Upper lobe of right lung (tissue), 1 donor: Measurements from ENCODE around the gene CCNB3. TPM values are rescaled to one million over a fixed set of nuclear protein-coding genes. Genes with fewer than 3 reads are reported as not detected.

Experiments used
- ATAC-seq: fragments of 200-7000 bp; cut with Tn5 transposase; one replicate; pipeline ENCODE4 v1.9.1; 2020; ENCODE audit warnings: mild to moderate bottlenecking, moderate library complexity
- DNase-seq: peaks from one replicate; pipeline ENCODE4 v3.0.0-alpha.2; 2020
- H3K27ac ChIP-seq: fragments of 200-600 bp; one replicate; pipeline ENCODE4 v1.8.0; 2022
- H3K27me3 ChIP-seq: fragments of 200-600 bp; one replicate; pipeline ENCODE4 v1.8.0; 2022; ENCODE audit warnings: mild to moderate bottlenecking
- H3K36me3 ChIP-seq: fragments of 200-600 bp; one replicate; pipeline ENCODE4 v1.8.0; 2022
- H3K4me1 ChIP-seq: fragments of 200-600 bp; one replicate; pipeline ENCODE4 v1.8.0; 2022
- H3K4me3 ChIP-seq: fragments of 200-600 bp; one replicate; pipeline ENCODE4 v1.8.0; 2022; ENCODE audit warnings: mild to moderate bottlenecking
- H3K9me3 ChIP-seq: fragments of 200-600 bp; one replicate; pipeline ENCODE4 v1.8.0; 2022
- intact Hi-C: fragments of 100-400 bp; cut with DNase I; formaldehyde crosslinking; loops from one replicate; pipeline ENCODE4 v1.11.0; 2022
- total RNA-seq: library from RNA; stranded (reverse); fragmentation: NEBNext Ultra II Directional; extraction: Animal tissue kit (Norgen Biotek cat#: 25700); gene quantifications from one replicate; pipeline ENCODE4 v1.2.1, GENCODE V29; 2021
- TF ChIP-seq, protein P1 (sequence below): fragments of 200-600 bp; IDR thresholded peaks from one replicate; pipeline ENCODE4 v1.8.0; 2022; ENCODE audit warnings: antibody characterized with exemption
- donor health status: DM: no; HTN: yes; CAD: no; lungs with severe emphysema.

Gene CCNB3
- total RNA-seq, 1 donor from 2014 or later: 0.46 TPM

DNA sequence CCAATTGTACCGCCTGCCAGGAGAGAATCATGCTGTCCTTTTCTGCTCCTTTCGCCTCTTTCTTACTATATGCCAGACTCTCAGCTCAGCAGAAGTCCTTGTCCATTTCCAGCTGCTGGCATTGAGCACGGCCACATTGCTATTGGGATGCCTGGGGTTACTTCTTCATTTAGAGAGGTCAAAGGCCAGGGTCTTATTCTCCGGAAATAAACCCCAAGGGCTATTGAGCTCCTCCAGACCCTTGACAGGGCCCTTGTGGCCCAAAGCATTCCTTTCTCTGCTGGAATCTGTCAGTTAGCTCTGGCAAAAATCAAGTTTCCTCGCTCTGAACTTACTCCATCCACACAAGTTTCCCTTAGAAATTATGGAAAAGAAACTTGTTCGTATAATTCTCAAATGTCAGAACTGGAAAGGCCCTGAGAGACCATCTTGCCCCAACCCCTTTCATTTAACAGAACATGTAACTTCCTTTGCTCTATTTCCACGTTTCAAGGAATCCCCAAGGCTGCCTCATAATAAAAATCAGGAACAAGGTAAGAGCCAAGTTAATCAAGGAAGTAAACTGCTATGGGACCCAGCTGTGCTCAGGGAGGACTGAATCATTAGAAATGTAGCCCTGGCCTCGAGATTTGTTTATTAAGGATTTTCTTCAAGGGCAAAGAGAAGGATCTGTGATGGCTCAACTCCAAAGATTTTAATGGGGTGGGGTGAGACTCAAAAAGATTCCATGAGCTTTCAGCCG, 15.5 kb upstream of the CCNB3 start:
- Histone ChIP-seq H3K9me3 (no peaks in the 10 kb centered on the region), H3K27ac (no peak overlapping the region), H3K4me1 (no peaks in the 10 kb centered on the region), H3K27me3 (no peaks in the 10 kb centered on the region), H3K4me3 (no peak overlapping the region), H3K36me3 (no peaks in the 10 kb centered on the region)
- no peak for DNase-seq
- intact Hi-C loops: no loop called here
- ATAC-seq: no peak
- TF ChIP-seq, protein P1, sequence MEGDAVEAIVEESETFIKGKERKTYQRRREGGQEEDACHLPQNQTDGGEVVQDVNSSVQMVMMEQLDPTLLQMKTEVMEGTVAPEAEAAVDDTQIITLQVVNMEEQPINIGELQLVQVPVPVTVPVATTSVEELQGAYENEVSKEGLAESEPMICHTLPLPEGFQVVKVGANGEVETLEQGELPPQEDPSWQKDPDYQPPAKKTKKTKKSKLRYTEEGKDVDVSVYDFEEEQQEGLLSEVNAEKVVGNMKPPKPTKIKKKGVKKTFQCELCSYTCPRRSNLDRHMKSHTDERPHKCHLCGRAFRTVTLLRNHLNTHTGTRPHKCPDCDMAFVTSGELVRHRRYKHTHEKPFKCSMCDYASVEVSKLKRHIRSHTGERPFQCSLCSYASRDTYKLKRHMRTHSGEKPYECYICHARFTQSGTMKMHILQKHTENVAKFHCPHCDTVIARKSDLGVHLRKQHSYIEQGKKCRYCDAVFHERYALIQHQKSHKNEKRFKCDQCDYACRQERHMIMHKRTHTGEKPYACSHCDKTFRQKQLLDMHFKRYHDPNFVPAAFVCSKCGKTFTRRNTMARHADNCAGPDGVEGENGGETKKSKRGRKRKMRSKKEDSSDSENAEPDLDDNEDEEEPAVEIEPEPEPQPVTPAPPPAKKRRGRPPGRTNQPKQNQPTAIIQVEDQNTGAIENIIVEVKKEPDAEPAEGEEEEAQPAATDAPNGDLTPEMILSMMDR: no peak

DNA sequence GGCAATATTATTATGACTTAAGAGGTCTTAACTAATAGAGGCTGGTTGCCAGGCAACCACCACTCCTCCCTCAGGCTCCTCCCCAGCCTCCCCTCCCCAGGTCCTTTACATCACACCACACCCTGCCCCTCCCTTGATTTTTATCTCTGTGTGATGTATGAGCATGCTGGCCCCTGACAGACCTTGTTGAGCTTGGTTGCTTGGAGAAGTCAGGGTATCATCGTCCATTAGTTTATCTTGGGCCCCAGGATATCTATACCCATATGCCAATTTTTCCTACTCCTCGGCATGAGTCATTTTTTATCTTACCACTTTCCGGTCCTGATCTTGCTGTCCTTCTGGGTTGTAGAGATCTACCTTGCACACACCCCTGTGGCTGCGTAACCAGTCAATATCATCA, 6.2 kb upstream of the CCNB3 start:
- H3K27me3 ChIP-seq: no peaks in the 10 kb centered on the region
- no peaks in the 10 kb centered on the region for H3K9me3 ChIP-seq
- H3K36me3 ChIP-seq: no peaks in the 10 kb centered on the region
- ATAC-seq (no peak), DNase-seq (no peak)
- no peak overlapping the region for H3K4me3 ChIP-seq
- H3K27ac ChIP-seq: no peak overlapping the region
- TF ChIP-seq, protein P1: no peak
- H3K4me1 ChIP-seq: no peaks in the 10 kb centered on the region
- intact Hi-C loops: no loop called here

DNA sequence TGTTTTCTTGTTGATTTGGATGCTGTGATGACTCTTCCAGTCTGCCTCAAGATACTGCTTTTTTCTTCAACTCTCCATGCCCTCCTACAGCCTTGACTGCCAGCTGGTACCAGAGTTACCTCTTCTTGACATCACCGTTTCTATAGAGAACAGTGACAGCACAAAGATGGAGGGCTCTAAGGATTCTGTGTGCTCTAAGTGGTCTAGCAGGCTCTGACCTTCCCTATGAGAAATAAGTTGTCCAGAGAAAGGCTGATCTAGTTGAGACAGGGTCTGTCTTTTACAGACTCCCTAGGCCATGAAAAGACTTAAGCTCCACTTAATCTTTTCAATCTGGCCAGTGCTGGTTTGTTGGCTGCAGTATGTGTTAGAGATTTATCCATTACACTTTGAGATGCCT, 3.7 kb upstream of the CCNB3 start, which contains the start of gene AKAP4:
Gene AKAP4 (minus strand): TSS at position 101 of the 400 bp plus-strand sequence. CDS start 118 bp downstream, outside the sequence.
- Histone ChIP-seq H3K4me3 (no peak within 1 kb of the TSS), H3K27me3 (no peaks in the 10 kb centered on the region), H3K27ac (no peak within 1 kb of the TSS), H3K36me3 (no peaks in the 10 kb centered on the region), H3K4me1 (no peaks in the 10 kb centered on the region), H3K9me3 (no peaks in the 10 kb centered on the region)
- TF ChIP-seq, protein P1: no peak
- DNase-seq (no peak), ATAC-seq (no peak)
- intact Hi-C loops: no loop called here

DNA sequence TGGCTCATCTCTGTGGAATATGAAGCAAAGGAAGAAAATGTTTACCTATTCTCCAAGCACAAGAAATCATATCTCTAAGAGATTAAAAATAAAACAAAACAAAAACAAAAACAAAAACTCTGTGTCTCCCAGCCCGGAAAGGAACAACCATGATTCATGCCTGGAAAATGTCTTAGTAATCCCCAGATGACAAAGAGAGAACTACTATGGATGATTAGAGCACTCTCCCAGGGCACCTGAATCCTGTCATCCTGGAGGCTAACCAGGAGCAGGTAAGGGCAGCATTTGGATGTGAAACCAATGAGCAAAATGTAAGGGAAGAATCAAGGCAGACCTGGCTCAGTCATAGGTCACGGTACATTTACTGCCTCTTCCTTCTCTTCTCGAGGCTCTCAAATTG, 2.0 kb upstream of the CCNB3 start:
- Histone ChIP-seq H3K36me3 (no peaks in the 10 kb centered on the region), H3K4me3 (no peak overlapping the region), H3K27me3 (no peaks in the 10 kb centered on the region), H3K27ac (no peak overlapping the region), H3K4me1 (no peaks in the 10 kb centered on the region), H3K9me3 (no peaks in the 10 kb centered on the region)
- intact Hi-C loops: no loop called here
- ATAC-seq (no peak), DNase-seq (no peak)
- TF ChIP-seq, protein P1: no peak

DNA sequence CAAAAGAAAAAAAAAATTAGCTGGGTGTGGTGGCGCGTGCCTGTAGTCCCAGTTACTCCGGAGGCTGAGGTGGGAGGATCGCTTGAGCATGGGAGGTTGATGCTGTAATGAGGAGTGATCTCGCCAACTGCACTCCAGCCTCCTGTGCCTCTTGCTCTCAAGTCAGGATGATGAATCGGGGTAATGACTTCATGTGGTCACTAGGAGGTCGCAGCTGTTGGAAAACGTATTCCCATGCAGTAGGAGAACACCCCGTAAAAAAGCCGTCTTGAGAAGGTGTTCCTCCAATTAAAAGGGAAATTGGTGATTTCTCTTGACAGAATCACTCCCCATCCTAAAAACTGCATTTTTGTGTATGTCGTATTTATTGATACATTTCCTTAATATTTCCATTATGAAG, 2.2 kb downstream of the CCNB3 start:
- Histone ChIP-seq H3K9me3 (no peaks in the 10 kb centered on the region), H3K4me3 (no peak overlapping the region), H3K4me1 (no peaks in the 10 kb centered on the region), H3K27ac (no peak overlapping the region), H3K27me3 (no peaks in the 10 kb centered on the region), H3K36me3 (no peaks in the 10 kb centered on the region)
- DNase-seq: no peak
- TF ChIP-seq, protein P1: no peak
- no peak for ATAC-seq
- intact Hi-C loops: no loop called here
